GM21619 (cell line): Measurements from ENCODE around the gene TTLL8.

Source experiments
- ATAC-seq: cut with Tn5 transposase; IDR thresholded peaks from one replicate; pipeline ENCODE4 v1.9.1; 2021; ENCODE audit not compliant: unreplicated experiment

Gene TTLL8

GRCh38 chr22:49969751-49970527 lies 88.2 kb downstream of the TTLL8 start:
- no peak for ATAC-seq

- ATAC-seq = no peak
These were observed 89.1 kb downstream of the TTLL8 start for GRCh38 chr22:49968831-49969661.
